Activated B cell treated with CpG ODN at 0.5 μM for 24 hours (primary cell): ENCODE data around the gene KRTAP17-1. TPM values are rescaled to one million over a fixed set of nuclear protein-coding genes. Genes with fewer than 3 reads are reported as not detected.
"Not testable (repeated sequence)": the region's sequence is repeated elsewhere in the genome, so short reads cannot be mapped to it uniquely, and the experiment has no call there.

Source experiments
- ATAC-seq: fragments of 200-7000 bp; cut with Tn5 transposase; one replicate; pipeline ENCODE4 v1.10.0; 2021; ENCODE audit warnings: low read depth, mild to moderate bottlenecking, moderate library complexity
- CTCF ChIA-PET: fragments of 350-600 bp; sonication (Branson Sonifier 250); formaldehyde crosslinking; loops from one replicate; lab custom pipeline; 2021; ENCODE audit warnings: antibody characterized with exemption; lab: Charles Lee
- POLR2A ChIA-PET: fragments of 350-600 bp; sonication (Branson Sonifier 250); formaldehyde crosslinking; loops from one replicate; lab custom pipeline; 2021; ENCODE audit warnings: antibody characterized with exemption; lab: Charles Lee
- DNase-seq: peaks from one replicate; pipeline ENCODE4 v3.0.0; 2022
- H3K27ac Mint-ChIP-seq: one replicate; pipeline ENCODE4 v1.8.0; 2020; ENCODE audit warnings: mixed read lengths
- H3K27me3 Mint-ChIP-seq: one replicate; pipeline ENCODE4 v1.8.0; 2021; ENCODE audit warnings: mixed read lengths
- H3K36me3 Mint-ChIP-seq: one replicate; pipeline ENCODE4 v1.8.0; 2021; ENCODE audit warnings: low read depth, mixed read lengths
- H3K4me1 Mint-ChIP-seq: one replicate; pipeline ENCODE4 v1.8.0; 2021; ENCODE audit warnings: mixed read lengths
- H3K4me3 Mint-ChIP-seq: one replicate; pipeline ENCODE4 v1.8.0; 2020; ENCODE audit warnings: mild to moderate bottlenecking, mixed read lengths
- H3K9me3 Mint-ChIP-seq: one replicate; pipeline ENCODE4 v1.8.0; 2020; ENCODE audit warnings: mixed read lengths
- intact Hi-C: fragments of 100-400 bp; cut with micrococcal nuclease; formaldehyde crosslinking; loops from one replicate; pipeline ENCODE4 v1.15.1; 2024
- total RNA-seq: library from RNA; stranded (reverse); gene quantifications from 2 replicates; pipeline ENCODE4 v1.2.3, GENCODE V29; 2022
- TF ChIP-seq, protein P1 (sequence below): fragments of 200-600 bp; IDR thresholded peaks from one replicate; pipeline ENCODE4 v1.8.0; 2022; ENCODE audit warnings: antibody characterized with exemption, mild to moderate bottlenecking

The KRTAP17-1 gene
- total RNA-seq, 1 donor from 2014 or later: not detected

DNA sequence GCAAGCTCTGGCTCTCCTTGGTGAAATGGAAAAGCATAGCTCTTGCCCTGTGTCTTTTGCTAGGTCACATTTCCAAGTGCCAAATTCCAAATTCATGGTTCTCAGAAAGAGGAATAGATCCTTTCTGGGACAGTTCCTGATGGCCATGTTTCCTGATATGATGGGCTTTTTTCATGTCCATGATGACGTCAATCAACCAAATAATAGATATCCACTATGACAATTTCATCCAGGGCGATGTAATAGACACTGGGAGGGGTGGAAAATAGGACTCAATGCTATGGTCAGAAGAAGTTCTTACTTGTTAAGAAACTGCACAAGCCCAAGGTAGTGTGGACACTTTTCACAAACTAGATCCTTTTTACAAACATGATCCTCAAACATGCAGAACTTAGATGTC lies 35.7 kb upstream of the KRTAP17-1 start:
- Mint-ChIP-seq H3K27ac (no peak overlapping the region), H3K9me3 (no peaks in the 10 kb centered on the region), H3K4me3 (no peak overlapping the region), H3K36me3 (no peaks in the 10 kb centered on the region), H3K27me3 (peaks cover 14% of the 10 kb centered on the region), H3K4me1 (no peaks in the 10 kb centered on the region)
- intact Hi-C loops: no loop called here
- POLR2A ChIA-PET: interaction anchor here (0.7 kb wide), 1 partner anchor 13 kb away, joined by 7 read pairs; no protein-coding TSS in a partner anchor
- CTCF ChIA-PET: no interaction called here
- no peak for ATAC-seq
- no peak for DNase-seq
- TF ChIP-seq, protein P1, sequence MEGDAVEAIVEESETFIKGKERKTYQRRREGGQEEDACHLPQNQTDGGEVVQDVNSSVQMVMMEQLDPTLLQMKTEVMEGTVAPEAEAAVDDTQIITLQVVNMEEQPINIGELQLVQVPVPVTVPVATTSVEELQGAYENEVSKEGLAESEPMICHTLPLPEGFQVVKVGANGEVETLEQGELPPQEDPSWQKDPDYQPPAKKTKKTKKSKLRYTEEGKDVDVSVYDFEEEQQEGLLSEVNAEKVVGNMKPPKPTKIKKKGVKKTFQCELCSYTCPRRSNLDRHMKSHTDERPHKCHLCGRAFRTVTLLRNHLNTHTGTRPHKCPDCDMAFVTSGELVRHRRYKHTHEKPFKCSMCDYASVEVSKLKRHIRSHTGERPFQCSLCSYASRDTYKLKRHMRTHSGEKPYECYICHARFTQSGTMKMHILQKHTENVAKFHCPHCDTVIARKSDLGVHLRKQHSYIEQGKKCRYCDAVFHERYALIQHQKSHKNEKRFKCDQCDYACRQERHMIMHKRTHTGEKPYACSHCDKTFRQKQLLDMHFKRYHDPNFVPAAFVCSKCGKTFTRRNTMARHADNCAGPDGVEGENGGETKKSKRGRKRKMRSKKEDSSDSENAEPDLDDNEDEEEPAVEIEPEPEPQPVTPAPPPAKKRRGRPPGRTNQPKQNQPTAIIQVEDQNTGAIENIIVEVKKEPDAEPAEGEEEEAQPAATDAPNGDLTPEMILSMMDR: no peak

DNA sequence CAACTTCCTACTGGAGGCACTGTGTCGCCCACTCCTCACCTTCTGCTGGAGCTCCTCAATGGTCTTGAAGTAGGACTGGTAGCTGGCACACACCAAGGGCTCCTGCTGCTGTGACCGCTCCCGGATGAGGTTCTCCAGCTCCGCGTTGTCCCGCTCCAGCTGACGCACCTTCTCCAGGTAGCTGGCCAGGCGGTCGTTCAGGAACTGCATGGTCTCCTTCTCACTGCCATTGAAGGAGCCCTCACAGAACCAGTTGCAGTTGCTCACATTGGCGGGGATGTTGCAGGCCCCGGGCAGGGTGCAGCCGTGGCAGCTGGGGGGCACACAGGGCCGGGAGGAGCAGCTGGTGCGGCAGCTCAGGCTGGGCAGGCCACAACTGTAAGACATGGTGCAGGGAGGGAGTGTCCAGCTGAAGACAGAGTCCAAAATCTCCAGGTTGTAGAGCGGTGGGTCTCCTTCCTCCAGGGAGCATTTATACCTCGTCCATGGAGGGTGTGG lies 34.9 kb upstream of the KRTAP17-1 start, which contains the start of gene KRT33A:
KRT33A (minus strand) TSS at position 448 of the 498 bp plus-strand sequence; CDS start at position 387, 61 bp downstream.
- H3K4me3 Mint-ChIP-seq, DNase-seq, H3K9me3 Mint-ChIP-seq, ATAC-seq, CTCF ChIA-PET, H3K27ac Mint-ChIP-seq, intact Hi-C loops, H3K4me1 Mint-ChIP-seq, H3K36me3 Mint-ChIP-seq: not testable (repeated sequence)
- POLR2A ChIA-PET: interaction anchor here (0.7 kb wide), 1 partner anchor 13 kb away, joined by 7 read pairs; no protein-coding TSS in a partner anchor
- H3K27me3 Mint-ChIP-seq: peaks cover 12% of the 10 kb centered on the region

DNA sequence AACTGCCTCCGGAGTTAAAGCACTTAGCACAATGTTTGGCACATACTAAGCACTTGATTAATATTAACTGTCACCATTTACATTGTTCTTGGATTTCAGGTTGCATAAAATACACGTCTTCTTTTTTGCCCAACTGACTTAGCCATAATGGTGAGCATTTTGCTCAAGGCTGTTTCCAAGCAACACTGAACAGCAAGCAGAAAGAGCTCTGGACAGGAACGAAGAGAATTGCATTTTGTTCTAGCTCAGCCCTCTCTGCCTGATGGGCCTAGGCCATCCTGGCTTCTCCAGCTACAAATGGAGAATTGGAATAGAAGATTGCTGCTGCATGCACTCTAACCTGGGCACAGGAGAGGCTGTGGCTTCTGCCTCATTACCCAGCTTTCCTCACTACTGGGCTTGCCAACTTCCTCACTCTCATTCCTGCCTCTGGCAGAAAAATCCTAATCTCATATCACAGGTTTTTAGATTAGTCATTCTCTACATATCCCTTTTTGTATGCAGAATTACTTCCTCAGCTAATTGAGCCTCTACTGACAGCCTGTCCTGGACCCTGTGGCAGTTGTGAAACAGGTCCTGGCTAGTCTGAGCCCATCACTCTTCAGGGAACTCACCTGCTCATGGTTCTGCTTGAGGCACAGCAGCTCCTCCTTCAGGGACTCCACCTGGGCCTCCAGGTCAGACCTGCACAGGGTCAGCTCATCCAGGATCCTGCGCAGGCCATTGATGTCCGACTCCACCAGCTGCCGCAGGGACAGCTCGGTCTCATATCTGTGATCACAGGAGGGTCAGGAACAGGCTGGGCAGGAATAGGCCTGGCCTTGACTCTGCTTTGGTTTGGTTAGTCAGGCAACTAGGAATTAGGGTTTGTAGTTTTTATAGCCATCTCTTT lies 32.6 kb upstream of the KRTAP17-1 start:
- intact Hi-C loops: no loop called here
- POLR2A ChIA-PET: no interaction called here
- DNase-seq (no peak), ATAC-seq (no peak)
- TF ChIP-seq, protein P1: no peak
- no peaks in the 10 kb centered on the region for H3K36me3 Mint-ChIP-seq
- peaks cover 18% of the 10 kb centered on the region for H3K27me3 Mint-ChIP-seq
- CTCF ChIA-PET: no interaction called here
- H3K27ac Mint-ChIP-seq: no peak overlapping the region
- no peak overlapping the region for H3K4me3 Mint-ChIP-seq
- peaks cover 2% of the 10 kb centered on the region for H3K9me3 Mint-ChIP-seq
- H3K4me1 Mint-ChIP-seq: no peaks in the 10 kb centered on the region

DNA sequence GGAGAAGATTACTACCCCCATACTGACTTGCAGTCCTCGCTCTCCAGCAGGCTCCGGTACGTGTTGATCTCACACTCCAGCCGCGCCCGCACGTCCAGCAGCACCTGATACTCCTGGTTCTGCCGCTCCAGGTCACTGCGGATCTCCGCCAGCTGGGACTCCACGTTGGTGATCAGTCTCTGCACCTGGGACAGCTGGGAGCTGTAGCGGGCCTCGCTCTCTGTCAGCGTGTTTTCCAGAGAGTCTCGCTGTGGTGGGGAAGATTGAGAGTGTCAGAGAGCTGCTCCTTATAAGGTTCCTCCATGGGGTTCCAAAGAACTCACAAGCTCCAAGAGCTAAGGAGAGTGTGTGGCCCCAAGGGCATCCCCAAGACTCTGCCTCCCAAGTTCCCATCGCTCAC lies 30.9 kb upstream of the KRTAP17-1 start:
- CTCF ChIA-PET, POLR2A ChIA-PET: not testable (repeated sequence)

DNA sequence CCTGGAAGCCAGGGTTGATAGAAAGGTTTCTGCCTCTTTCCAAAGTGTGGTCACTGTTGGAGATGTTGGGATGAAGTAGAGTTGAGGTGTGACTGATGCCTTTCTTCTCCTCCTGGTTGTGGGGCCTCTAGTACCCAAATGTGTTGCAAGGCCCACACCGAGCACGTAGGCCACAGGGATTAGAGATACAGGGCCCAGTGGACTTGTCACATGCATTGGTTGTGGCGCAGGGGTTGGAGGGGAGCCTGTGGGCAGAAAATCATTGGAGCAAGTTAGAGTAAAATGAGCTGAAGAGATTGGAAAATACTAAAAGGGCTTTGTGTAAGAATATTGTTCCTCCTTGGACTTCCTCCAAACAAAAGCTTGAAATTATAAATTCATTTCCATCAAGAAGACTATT lies 30.5 kb upstream of the KRTAP17-1 start:
- Mint-ChIP-seq H3K27ac (no peak overlapping the region), H3K27me3 (peaks cover 11% of the 10 kb centered on the region), H3K4me3 (no peak overlapping the region), H3K36me3 (no peaks in the 10 kb centered on the region), H3K9me3 (peaks cover 14% of the 10 kb centered on the region), H3K4me1 (no peaks in the 10 kb centered on the region)
- DNase-seq (no peak), ATAC-seq (no peak)
- intact Hi-C loops: no loop called here
- ChIA-PET POLR2A (no interaction called here), CTCF (no interaction called here)
- TF ChIP-seq, protein P1: no peak

More for the DNA sequence above, 30.9 kb upstream of the KRTAP17-1 start:
- H3K4me3 Mint-ChIP-seq, DNase-seq, H3K36me3 Mint-ChIP-seq, ATAC-seq, intact Hi-C loops, H3K27ac Mint-ChIP-seq, H3K4me1 Mint-ChIP-seq: not testable (repeated sequence)
- peaks cover 11% of the 10 kb centered on the region for H3K27me3 Mint-ChIP-seq
- H3K9me3 Mint-ChIP-seq: peaks cover 14% of the 10 kb centered on the region

DNA sequence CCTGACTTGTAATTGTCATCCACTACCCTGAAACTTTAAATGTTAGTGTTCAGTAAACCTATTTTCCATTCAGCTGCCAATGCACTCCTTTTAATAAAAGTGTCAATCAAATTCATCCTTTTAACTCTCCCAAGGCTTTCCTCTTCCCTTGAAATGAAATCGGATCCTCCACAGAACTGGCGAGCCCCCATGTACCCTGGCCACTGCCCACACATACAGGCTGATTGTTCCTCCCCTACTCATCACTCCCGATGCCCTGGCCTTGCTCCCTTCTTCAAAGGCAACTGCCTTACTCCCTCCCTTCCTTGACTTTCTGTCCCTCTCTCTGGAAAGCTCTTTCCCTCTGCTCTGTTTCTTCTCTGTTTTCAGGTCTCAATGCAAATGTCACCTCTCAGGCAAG lies 27.5 kb upstream of the KRTAP17-1 start:
- intact Hi-C loops: no loop called here
- ATAC-seq (no peak), DNase-seq (no peak)
- TF ChIP-seq, protein P1: no peak
- Mint-ChIP-seq H3K4me1 (peaks cover 9% of the 10 kb centered on the region), H3K36me3 (no peaks in the 10 kb centered on the region), H3K27ac (no peak overlapping the region), H3K4me3 (no peak overlapping the region), H3K9me3 (peaks cover 14% of the 10 kb centered on the region), H3K27me3 (peaks cover 10% of the 10 kb centered on the region)
- POLR2A ChIA-PET: no interaction called here
- CTCF ChIA-PET: no interaction called here
